Glutamatergic neuron (in vitro differentiated cells): Measurements from ENCODE around the gene FZR1. TPM values are rescaled to one million over a fixed set of nuclear protein-coding genes. Genes with fewer than 3 reads are reported as not detected.
A peak's percentile ranks its signal among the peaks of the same experiment; 100 is the strongest.
"Not testable (repeated sequence)": the region's sequence is repeated elsewhere in the genome, so short reads cannot be mapped to it uniquely, and the experiment has no call there.

Source experiments
- DNase-seq: peaks from one replicate; pipeline ENCODE4 v3.0.0; 2022
- H3K27ac Mint-ChIP-seq: one replicate; pipeline ENCODE4 v1.8.0; 2020; ENCODE audit warnings: mild to moderate bottlenecking, mixed read lengths, inconsistent platforms; ENCODE audit not compliant: unreplicated experiment
- H3K27me3 Mint-ChIP-seq: one replicate; pipeline ENCODE4 v1.8.0; 2020; ENCODE audit warnings: mild to moderate bottlenecking, moderate library complexity, mixed read lengths, inconsistent platforms; ENCODE audit not compliant: unreplicated experiment
- H3K36me3 Mint-ChIP-seq: one replicate; pipeline ENCODE4 v1.8.0; 2020; ENCODE audit warnings: mild to moderate bottlenecking, mixed read lengths, inconsistent platforms; ENCODE audit not compliant: unreplicated experiment
- H3K4me1 Mint-ChIP-seq: one replicate; pipeline ENCODE4 v1.8.0; 2020; ENCODE audit warnings: mild to moderate bottlenecking, low read depth, mixed read lengths, inconsistent platforms; ENCODE audit not compliant: unreplicated experiment
- H3K4me3 Mint-ChIP-seq: one replicate; pipeline ENCODE4 v1.8.0; 2020; ENCODE audit warnings: mild to moderate bottlenecking, mixed read lengths, inconsistent platforms; ENCODE audit not compliant: unreplicated experiment
- H3K9me3 Mint-ChIP-seq: one replicate; pipeline ENCODE4 v1.8.0; 2020; ENCODE audit warnings: mild to moderate bottlenecking, moderate library complexity, mixed read lengths, inconsistent platforms; ENCODE audit not compliant: unreplicated experiment
- total RNA-seq: library from RNA; stranded (reverse); fragmentation: NEBNext Ultra II Directional; extraction: Animal tissue kit (Norgen Biotek cat#: 25700); gene quantifications from one replicate; pipeline ENCODE4 v1.2.1, GENCODE V29; 2021; ENCODE audit not compliant: unreplicated experiment
- TF ChIP-seq, protein P1 (sequence below): fragments of 200-600 bp; sonication (generic); IDR thresholded peaks from one replicate; pipeline ENCODE4 v1.5.0; 2021; ENCODE audit not compliant: partially characterized antibody, unreplicated experiment

FZR1 gene
- total RNA-seq, 1 donor from 2014 or later = 51.3 TPM

DNA sequence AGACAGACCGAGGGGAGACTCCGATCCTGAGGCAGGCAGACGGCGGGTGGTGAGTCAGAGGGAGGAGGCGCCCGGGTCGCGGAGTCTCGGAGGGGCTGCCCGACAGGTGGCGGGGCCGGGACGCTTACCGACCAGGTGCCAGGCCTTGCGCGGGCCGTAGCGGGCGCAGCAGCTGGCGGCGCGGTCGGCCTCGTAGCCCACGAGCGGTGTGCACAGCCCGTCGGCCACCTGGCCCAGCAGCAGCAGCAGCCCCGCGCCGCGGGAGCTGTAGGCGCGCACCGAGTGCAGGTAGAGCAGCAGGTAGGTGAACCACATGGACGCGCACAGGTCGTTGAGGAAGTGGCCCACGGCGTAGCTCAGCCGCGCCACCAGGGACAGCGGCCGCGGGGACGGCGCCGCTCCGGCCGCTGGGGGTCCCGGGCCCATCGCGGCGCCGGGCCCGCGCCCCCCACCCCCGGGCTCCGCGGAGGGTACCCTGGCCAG, 50.9 kb downstream of the FZR1 start:
- TF ChIP-seq, protein P1, sequence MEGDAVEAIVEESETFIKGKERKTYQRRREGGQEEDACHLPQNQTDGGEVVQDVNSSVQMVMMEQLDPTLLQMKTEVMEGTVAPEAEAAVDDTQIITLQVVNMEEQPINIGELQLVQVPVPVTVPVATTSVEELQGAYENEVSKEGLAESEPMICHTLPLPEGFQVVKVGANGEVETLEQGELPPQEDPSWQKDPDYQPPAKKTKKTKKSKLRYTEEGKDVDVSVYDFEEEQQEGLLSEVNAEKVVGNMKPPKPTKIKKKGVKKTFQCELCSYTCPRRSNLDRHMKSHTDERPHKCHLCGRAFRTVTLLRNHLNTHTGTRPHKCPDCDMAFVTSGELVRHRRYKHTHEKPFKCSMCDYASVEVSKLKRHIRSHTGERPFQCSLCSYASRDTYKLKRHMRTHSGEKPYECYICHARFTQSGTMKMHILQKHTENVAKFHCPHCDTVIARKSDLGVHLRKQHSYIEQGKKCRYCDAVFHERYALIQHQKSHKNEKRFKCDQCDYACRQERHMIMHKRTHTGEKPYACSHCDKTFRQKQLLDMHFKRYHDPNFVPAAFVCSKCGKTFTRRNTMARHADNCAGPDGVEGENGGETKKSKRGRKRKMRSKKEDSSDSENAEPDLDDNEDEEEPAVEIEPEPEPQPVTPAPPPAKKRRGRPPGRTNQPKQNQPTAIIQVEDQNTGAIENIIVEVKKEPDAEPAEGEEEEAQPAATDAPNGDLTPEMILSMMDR = no peak
- DNase-seq = peak; percentile 68
- Mint-ChIP-seq H3K4me1 (peaks cover 10% of the 10 kb centered on the region), H3K9me3 (peaks cover 5% of the 10 kb centered on the region), H3K4me3 (peak overlapping the region; percentile 94), H3K27ac (peak overlapping the region; percentile 86), H3K36me3 (no peaks in the 10 kb centered on the region), H3K27me3 (peaks cover 14% of the 10 kb centered on the region)

DNA sequence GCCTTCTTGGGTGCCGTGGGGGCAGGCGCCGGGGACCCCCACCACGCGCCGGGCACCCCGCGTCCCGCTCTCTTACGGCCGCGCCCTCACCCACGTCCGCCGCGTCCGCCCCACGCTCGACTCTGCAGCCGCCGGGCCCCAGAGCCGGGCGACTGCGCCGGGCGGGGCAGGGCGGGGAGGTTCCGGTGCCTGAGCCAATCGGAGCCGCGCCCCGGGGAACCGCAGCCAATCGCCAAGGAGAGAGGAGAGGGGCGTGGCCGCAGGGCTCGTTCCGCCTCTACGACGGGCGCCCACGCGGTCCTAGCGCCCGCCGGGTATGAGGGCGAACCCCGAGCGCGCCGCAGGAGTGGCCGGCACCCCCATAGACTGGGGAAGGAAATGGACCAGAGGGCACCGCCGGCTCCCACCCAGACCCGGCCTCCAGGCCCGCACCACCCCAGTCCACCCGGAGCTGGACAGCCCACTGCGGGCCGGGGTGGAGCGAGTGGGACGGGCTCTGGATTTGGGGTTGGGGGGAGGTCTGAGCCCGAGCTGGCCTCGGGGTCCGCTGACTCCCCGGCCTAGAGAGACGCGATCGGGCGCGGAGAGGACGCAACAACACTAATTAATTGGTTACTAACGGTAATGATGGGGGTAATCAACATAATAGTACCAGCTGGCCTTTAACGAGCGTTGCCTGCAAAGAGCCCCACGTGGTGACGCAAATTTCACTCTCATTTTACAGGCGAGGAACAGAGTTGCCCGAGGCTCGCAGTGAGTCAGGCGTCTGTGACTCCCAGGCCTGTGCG, 51.5 kb downstream of the FZR1 start, which contains the start of gene MFSD12:
MFSD12 (minus strand) TSS at position 126 of the 788 bp plus-strand sequence. CDS start 183 bp downstream, outside the sequence.
- TF ChIP-seq, protein P1 = no peak
- H3K36me3 Mint-ChIP-seq = no peaks in the 10 kb centered on the region
- peak within 1 kb of the TSS; percentile 86 for H3K27ac Mint-ChIP-seq
- DNase-seq = peak; percentile 97
- peak within 1 kb of the TSS; percentile 94 for H3K4me3 Mint-ChIP-seq
- H3K27me3 Mint-ChIP-seq = peaks cover 14% of the 10 kb centered on the region
- H3K9me3 Mint-ChIP-seq = peaks cover 5% of the 10 kb centered on the region
- peaks cover 10% of the 10 kb centered on the region for H3K4me1 Mint-ChIP-seq

DNA sequence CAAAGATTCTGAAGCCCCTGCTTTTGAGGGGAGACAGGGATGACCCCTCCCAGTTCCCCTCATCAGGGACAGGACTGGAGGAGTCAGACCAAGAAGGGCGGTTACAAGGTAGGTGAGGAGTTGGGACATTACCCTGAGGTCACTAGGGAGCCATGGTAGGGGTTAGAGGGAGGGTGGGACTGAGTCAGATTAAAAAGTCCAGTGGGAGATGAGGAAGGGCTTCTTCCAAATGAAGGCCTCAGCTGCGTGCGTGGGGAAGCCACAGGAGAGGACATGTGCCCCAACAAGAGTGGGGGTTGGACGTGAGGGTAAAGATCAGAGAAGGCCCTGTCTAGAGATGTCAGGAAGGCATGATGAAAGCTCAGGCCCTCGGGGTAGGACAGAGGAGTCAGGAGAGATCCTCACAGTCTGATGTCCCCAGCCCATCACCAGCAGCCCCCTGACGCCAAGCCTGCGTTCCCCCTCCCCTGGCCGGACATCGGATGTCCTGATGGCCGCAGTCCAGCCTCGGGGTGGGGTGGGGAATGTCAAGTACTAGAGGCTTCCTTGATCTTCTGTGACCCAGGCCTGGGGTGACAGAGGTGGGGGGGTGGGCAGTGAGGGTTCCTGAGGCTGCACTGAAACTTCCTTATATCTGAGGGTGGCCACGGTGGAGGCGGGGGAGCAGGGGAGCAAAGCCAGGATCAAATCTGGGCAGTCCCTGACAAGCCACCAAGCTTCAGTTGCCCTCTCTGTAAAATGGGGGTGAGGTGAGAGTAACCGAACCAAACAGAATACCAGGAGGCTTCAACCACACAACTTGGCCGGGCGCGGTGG, 57.8 kb downstream of the FZR1 start:
- no peaks in the 10 kb centered on the region for H3K36me3 Mint-ChIP-seq
- H3K27ac Mint-ChIP-seq = no peak overlapping the region
- DNase-seq = no peak
- H3K27me3 Mint-ChIP-seq = peaks cover 12% of the 10 kb centered on the region
- H3K4me1 Mint-ChIP-seq = no peaks in the 10 kb centered on the region
- peaks cover 3% of the 10 kb centered on the region for H3K9me3 Mint-ChIP-seq
- TF ChIP-seq, protein P1 = no peak
- H3K4me3 Mint-ChIP-seq = no peak overlapping the region

DNA sequence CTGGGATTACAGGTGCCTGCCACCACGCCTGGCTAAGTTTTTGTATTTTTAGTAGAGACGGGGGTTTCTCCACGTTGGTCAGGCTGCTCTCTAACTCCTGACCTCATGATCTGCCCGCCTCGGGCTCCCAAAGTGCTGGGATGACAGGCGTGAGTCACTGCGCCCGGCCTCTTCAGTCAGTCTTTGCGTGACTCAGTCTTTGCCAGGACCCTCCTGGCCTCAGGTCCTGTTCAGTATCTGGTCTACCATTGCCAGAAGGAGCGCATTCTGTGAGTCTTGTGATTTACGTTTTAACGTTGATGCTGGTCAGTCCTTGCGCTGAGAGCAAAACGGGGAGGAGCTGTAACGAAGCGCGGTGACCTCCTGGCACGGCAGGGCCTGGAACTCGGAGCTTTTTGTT, 59.0 kb downstream of the FZR1 start:
- no peak for DNase-seq
- Mint-ChIP-seq H3K4me1 (no peaks in the 10 kb centered on the region), H3K27ac (no peak overlapping the region), H3K9me3 (peaks cover 1% of the 10 kb centered on the region), H3K27me3 (peaks cover 10% of the 10 kb centered on the region), H3K4me3 (no peak overlapping the region), H3K36me3 (no peaks in the 10 kb centered on the region)
- TF ChIP-seq, protein P1 = no peak

DNA sequence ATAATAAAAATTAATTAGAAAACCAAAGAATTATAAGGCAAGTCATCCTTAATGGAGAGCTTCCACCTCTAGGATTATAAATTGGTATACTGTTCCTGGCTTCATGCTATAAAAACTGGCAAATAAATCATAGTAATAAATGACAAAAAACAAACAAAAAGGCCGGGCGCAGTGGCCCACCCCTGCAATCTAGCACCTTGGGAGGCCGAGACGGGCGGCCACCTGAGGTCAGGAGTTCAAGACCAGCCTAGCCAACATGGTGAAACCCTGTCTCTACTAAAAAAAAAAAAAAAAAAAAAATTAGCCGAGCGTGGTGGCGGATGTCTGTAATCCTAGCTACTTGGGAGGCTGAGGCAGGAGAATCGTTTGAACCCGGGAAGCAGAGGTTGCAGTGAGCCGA, 63.9 kb downstream of the FZR1 start:
- not testable (repeated sequence) for H3K27ac Mint-ChIP-seq, H3K4me1 Mint-ChIP-seq, H3K4me3 Mint-ChIP-seq, DNase-seq, H3K27me3 Mint-ChIP-seq, H3K9me3 Mint-ChIP-seq, H3K36me3 Mint-ChIP-seq
